ENCODE data around the gene CLEC1B.
"Not testable (repeated sequence)": the region's sequence is repeated elsewhere in the genome, so short reads cannot be mapped to it uniquely, and the experiment has no call there.

CLEC1B gene

DNA sequence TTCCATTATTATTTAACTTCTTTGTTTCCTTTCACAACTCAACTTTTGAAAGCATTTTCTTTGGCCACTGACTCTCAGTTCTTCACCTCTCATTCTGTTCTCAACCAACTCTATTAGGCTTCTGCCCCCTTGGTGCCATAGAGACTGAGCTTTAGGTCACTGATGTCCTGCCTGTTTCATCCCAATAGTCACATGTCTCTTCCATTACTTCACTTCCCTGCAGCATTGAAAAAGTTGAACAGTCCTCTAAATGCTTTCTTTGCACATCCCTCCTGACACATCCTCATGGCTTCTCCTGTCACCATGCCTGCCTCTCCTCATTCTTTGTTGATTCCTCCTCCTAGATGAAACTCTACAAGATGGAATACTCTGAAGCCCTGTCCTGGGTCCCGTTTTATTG is 25.0 kb downstream of the CLEC1B start:
- FAIRE-seq (no peak), DNase-seq (ENCODE audit: insufficient read length) (no peak)
- TF ChIP-seq POLR2A (IDR thresholded peaks at IDR 0.05; ENCODE audit: low read depth, low read length) (no peak), TAF1 (IDR thresholded peaks at IDR 0.05; ENCODE audit: borderline replicate concordance, low read depth, low read length) (no peak), POLR2AphosphoS5 (IDR thresholded peaks at IDR 0.05; ENCODE audit: low read depth, low read length) (no peak)

DNA sequence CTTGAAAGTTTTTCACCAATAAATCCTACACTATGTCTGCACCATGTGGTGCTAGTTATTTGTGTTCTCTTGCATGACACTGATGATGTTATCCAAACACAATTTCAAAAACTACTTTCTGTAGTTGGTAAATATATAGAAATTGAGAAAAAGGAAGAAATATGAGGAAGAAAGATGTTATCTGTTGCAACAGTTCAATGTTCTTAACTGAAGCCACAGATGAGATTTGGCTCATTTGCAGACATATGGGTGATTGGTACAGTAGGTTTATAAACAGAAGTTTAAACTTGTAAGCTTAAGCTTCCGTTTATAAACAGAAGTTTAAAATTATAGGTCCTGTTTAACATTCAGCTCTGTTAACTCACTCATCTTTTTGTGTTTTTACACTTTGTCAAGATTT is 27.7 kb downstream of the CLEC1B start, which contains the start of gene CLEC12A:
TSS of gene CLEC12A (plus strand) at position 229 of the 400 bp plus-strand sequence. CDS start 188 bp downstream, outside the sequence.
- FAIRE-seq (no peak), DNase-seq (ENCODE audit: insufficient read length) (no peak)
- no peak for TF ChIP-seq TAF1 (IDR thresholded peaks at IDR 0.05; ENCODE audit: borderline replicate concordance, low read depth, low read length)
- no peak for TF ChIP-seq POLR2A (IDR thresholded peaks at IDR 0.05; ENCODE audit: low read depth, low read length)
- TF ChIP-seq POLR2AphosphoS5 (IDR thresholded peaks at IDR 0.05; ENCODE audit: low read depth, low read length): no peak

DNA sequence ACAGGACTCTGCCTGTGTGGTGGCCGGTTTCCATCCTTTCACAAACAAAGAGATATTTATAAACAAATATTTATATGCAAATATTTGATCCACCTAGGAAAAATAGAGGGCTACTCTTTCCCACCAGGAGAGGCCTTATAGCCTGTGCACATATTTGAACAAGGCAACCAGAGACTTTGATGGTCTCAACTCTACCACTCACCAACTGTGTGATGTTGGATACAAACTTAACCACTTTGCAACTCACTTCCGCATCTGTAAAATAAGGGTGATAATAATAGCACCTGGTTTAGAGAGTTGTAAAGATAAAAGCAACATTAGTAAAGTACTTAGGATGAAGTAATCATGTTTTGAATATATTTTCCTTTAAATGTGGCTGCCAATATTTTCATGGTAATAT is 29.2 kb downstream of the CLEC1B start:
- TF ChIP-seq POLR2A (IDR thresholded peaks at IDR 0.05; ENCODE audit: low read depth, low read length): no peak
- no peak for TF ChIP-seq TAF1 (IDR thresholded peaks at IDR 0.05; ENCODE audit: borderline replicate concordance, low read depth, low read length)
- TF ChIP-seq POLR2AphosphoS5 (IDR thresholded peaks at IDR 0.05; ENCODE audit: low read depth, low read length): no peak
- FAIRE-seq (no peak), DNase-seq (ENCODE audit: insufficient read length) (no peak)

DNA sequence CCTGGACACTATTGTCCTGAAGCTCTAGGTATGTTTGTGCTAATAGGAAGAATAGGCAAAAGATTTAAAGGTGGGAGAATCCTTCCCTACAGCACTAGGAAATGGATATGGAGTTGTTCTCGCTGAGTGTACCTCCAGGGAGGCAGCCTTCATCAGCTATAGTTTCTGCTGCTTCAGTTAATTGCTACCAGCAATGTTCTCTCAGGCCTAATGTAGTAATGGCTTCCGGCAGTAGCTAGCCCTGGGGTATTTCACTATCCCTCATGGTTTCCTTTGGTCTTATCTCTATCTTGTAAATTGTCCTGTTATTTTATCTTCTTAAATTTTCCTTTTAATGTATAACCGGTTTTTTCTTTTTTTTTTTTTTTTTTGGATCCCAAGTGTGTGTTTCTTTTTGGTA is 37.0 kb downstream of the CLEC1B start:
- DNase-seq (ENCODE audit: insufficient read length) (no peak), FAIRE-seq (no peak)
- no peak for TF ChIP-seq POLR2A (IDR thresholded peaks at IDR 0.05; ENCODE audit: low read depth, low read length)
- TF ChIP-seq TAF1 (IDR thresholded peaks at IDR 0.05; ENCODE audit: borderline replicate concordance, low read depth, low read length): no peak
- TF ChIP-seq POLR2AphosphoS5 (IDR thresholded peaks at IDR 0.05; ENCODE audit: low read depth, low read length): no peak

DNA sequence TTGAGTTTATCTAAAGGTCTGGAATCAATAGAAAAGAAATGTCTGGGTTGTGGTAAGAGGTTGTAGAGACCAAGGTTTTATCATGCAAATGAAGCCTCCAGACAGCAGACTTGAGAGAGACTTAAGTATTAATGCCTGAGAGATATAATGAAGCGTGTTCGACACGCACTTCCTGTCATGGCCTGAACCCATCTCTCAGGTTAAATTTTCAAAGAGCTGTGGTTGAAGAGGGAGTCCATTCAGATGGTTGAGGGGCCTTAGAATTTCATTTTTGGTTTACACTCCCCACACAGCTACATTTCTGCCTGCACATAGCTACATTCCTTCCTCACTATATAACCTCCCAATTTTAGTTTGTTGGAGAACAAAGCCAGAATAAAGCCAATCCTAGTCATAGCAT is 37.8 kb downstream of the CLEC1B start:
- DNase-seq (ENCODE audit: insufficient read length) (no peak), FAIRE-seq (no peak)
- TF ChIP-seq TAF1 (IDR thresholded peaks at IDR 0.05; ENCODE audit: borderline replicate concordance, low read depth, low read length): no peak
- no peak for TF ChIP-seq POLR2AphosphoS5 (IDR thresholded peaks at IDR 0.05; ENCODE audit: low read depth, low read length)
- TF ChIP-seq POLR2A (IDR thresholded peaks at IDR 0.05; ENCODE audit: low read depth, low read length): no peak

DNA sequence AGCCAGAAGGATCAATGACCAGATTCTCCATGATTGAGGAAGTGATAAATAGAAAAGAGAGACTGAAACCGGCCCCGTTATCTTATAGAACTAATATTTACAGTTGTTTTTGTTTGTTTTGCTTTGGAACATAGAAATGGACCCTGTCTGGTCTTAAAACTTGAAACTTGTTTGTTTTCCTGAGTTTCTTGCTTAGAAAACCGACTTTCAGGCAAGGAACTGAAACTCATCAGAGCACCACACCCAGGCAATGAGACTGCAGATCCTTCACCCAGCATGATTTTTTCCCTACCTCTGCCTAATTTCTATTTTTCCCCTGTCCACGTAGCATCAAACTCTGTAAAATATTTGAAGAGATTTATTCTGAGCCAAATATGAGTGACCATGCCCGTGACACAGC is 38.3 kb downstream of the CLEC1B start:
- no peak for DNase-seq (ENCODE audit: insufficient read length)
- FAIRE-seq: no peak
- TF ChIP-seq POLR2A (IDR thresholded peaks at IDR 0.05; ENCODE audit: low read depth, low read length) (no peak), POLR2AphosphoS5 (IDR thresholded peaks at IDR 0.05; ENCODE audit: low read depth, low read length) (no peak), TAF1 (IDR thresholded peaks at IDR 0.05; ENCODE audit: borderline replicate concordance, low read depth, low read length) (no peak)

DNA sequence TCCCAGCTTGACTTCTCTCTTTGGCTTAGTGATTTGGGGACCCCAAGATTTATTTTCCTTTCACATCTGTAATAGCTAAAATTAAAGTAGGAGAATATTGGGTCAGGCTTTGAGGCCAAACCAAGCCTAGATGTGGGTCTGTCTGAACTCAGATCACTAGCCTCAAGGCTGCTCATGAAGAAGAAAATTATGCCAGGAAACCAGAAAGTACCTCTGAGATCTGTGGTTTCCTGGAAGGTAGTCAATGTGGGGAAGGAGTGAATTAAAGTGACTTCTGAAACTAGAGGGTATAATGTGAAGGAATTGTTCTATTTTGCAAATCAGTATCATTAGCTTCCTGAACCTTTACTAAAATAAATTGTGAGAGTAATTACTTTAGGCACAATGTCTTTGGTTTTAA is 41.1 kb downstream of the CLEC1B start:
- FAIRE-seq (no peak), DNase-seq (ENCODE audit: insufficient read length) (no peak)
- TF ChIP-seq POLR2A (IDR thresholded peaks at IDR 0.05; ENCODE audit: low read depth, low read length) (no peak), POLR2AphosphoS5 (IDR thresholded peaks at IDR 0.05; ENCODE audit: low read depth, low read length) (no peak), TAF1 (IDR thresholded peaks at IDR 0.05; ENCODE audit: borderline replicate concordance, low read depth, low read length) (no peak)

DNA sequence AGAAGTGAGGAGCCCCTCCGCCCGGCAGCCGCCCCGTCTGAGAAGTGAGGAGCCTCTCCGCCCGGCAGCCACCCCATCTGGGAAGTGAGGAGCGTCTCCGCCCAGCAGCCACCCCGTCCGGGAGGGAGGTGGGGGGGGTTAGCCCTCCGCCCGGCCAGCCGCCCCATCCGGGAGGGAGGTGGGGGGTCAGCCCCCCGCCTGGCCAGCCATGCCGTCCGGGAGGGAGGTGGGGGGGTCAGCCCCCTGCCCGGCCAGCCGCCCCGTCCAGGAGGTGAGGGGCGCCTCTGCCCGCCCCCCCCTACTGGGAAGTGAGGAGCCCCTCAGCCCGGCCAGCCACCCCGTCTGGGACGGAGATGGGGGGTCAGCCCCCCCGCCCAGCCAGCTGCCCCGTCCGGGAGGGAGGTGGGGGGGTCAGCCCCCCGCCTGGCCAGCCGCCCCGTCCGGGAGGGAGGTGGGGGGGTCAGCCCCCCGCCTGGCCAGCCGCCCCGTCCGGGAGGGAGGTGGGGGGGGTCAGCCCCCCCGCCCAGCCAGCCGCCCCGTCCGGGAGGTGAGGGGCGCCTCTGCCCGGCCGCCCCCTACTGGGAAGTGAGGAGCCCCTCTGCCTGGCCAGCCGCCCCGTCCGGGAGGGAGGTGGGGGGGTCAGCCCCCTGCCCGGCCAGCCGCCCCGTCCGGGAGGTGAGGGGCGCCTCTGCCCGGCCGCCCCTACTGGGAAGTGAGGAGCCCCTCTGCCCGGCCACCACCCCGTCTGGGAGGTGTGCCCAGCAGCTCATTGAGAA is 45.8 kb downstream of the CLEC1B start:
- FAIRE-seq; DNase-seq (ENCODE audit: insufficient read length): not testable (repeated sequence)

DNA sequence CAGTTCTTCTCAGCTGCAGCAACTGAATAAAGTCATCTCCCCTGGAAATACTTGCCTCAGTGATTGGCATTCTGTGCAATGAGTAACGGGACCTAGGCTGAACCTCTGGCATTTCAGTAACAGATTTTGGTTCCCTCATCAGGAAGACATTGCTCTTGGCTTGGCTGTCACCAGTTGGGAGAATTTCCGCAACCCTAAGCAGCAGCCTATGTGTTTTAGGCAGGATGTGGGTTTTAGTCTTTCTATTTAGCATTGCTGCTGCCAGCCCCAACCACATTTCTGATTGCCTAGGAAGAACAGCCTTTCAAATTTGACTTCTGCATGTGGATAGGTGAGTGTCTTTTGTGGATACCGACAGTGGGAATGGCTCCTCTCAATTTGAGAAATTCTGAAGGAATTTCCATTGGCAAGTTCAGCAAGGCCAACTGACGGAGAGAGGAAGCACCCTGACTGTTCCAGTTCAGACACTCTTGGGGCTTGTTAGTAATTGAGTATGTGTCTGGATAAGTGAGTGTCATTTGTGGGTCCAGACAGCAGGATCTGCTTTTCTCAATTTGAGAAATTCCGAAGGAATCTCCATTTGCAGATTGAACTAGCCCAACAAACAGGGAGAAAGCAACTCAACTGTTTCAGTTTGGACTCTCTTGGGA is 47.8 kb downstream of the CLEC1B start:
- FAIRE-seq: no peak

DNA sequence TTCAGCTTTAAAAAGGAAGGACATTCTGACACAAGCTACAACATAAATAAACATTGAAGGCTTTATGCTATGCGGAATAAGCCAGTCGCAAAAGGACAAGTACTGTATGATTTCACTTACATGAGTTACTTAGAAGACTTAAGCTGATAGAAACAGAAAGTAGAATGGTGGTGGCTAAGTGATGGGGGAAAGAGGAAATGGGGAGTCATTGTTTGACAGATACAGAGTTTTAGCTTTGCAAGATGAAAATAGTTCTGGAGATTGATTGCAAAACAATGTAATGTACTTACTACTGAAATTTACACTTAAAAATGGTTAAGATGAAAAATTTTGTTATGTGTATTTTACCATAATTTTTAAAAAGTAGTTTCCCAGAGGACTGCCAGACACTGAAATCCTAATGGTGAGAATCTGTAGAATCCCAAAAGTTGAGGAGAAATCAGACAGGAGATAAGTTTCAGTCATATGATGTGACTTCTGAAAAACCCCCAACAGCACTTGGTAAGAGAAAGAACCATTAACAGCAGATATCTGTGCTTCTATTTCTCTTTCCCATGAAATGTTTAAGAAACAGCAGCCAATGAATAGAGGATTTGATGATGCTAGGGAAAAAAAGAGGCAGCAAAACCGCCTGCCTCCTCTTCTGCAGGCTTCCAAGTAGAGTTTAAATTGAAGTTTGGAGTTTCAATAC is 50.2 kb downstream of the CLEC1B start:
- FAIRE-seq (peak; percentile 95), DNase-seq (ENCODE audit: insufficient read length) (peak; percentile 14)
- no peak for TF ChIP-seq TAF1 (IDR thresholded peaks at IDR 0.05; ENCODE audit: borderline replicate concordance, low read depth, low read length)
- no peak for TF ChIP-seq POLR2AphosphoS5 (IDR thresholded peaks at IDR 0.05; ENCODE audit: low read depth, low read length)
- TF ChIP-seq POLR2A (IDR thresholded peaks at IDR 0.05; ENCODE audit: low read depth, low read length): no peak

More for the DNA sequence above, 47.8 kb downstream of the CLEC1B start:
- TF ChIP-seq POLR2AphosphoS5 (IDR thresholded peaks at IDR 0.05; ENCODE audit: low read depth, low read length): no peak
- TF ChIP-seq TAF1 (IDR thresholded peaks at IDR 0.05; ENCODE audit: borderline replicate concordance, low read depth, low read length): no peak
- no peak for TF ChIP-seq POLR2A (IDR thresholded peaks at IDR 0.05; ENCODE audit: low read depth, low read length)
- no peak for DNase-seq (ENCODE audit: insufficient read length)

DNA sequence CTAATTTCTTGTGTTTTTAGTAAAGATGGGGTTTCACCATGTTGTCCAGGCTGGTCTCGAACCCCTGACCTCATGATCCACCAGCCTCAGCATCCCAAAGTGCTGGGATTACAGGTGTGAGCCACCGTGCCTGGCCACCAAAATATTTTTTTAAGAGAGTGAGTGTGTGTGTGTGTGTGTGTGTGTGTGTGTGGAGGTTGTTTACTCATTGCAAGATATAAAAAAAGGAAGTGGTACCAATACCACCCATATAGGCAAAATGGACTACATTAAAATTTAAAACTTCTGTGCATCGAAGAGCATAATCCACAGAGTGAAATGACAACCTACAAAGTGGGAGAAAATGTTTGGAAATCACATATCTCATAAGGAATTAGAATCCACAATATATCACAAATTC is 51.2 kb downstream of the CLEC1B start:
- TF ChIP-seq POLR2A (IDR thresholded peaks at IDR 0.05; ENCODE audit: low read depth, low read length) (no peak), POLR2AphosphoS5 (IDR thresholded peaks at IDR 0.05; ENCODE audit: low read depth, low read length) (no peak), TAF1 (IDR thresholded peaks at IDR 0.05; ENCODE audit: borderline replicate concordance, low read depth, low read length) (no peak)
- DNase-seq (ENCODE audit: insufficient read length) (no peak), FAIRE-seq (peak; percentile 86)

Data from GM12892 (cell line).